ENCODE measurements around the gene NUMB. TPM values are rescaled to one million over a fixed set of nuclear protein-coding genes. Genes with fewer than 3 reads are reported as not detected.

NUMB gene
- polyA plus RNA-seq, 4 donors: 38.5 to 87.9 (median 55.4) TPM

DNA sequence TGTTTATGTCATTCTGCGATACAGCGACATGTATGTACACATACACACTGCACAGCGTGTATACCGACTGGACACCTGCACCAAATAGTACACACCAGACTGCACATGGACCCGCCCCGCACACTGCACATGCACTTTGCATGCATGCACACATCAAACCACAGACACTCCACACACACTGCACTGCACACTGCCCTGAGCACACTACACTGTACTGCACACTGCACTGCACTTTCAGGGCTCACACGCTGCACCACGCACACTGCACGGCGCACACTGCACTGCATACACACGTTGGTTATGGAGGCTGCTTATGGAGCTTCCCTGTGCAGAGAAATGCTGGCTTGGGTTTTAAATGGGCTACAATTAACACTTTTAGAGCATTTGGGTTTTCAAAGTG, 219.4 kb downstream of the NUMB start:
- WGBS, 3 donors: 77 to 80% (median 78%) methylated on average over 11 of the region's 11 CpGs
- no peaks in the 10 kb centered on the region for H3K9me3 ChIP-seq (ENCODE audit: control insufficient read depth in 2 of 2, insufficient read depth in 1 of 2, low read depth in 1 of 2, low read length in 1 of 2)
- peaks cover 0 to 62% (median 8%) of the 10 kb centered on the region in 3 donors for H3K4me1 ChIP-seq (ENCODE audit: control insufficient read depth in 3 of 3, insufficient read depth in 2 of 3, low read depth in 1 of 3, low read length in 2 of 3)
- FAIRE-seq: no peak
- peaks cover 3 to 7% (median 4%) of the 10 kb centered on the region in 3 donors for H3K27me3 ChIP-seq (ENCODE audit: control insufficient read depth in 3 of 3, insufficient read depth in 3 of 3, low read length in 3 of 3)
- H3K36me3 ChIP-seq (ENCODE audit: control insufficient read depth in 3 of 3, insufficient read depth in 2 of 3, low read depth in 1 of 3, low read length in 3 of 3): peaks cover 0 to 31% (median 0%) of the 10 kb centered on the region in 3 donors
- no peak for DNase-seq
- no peak overlapping the region for H3K27ac ChIP-seq (ENCODE audit: low read depth in 1 of 3, low read length in 2 of 3)
- peak overlapping the region in 1 of 3 donors; percentile 63 for H3K4me3 ChIP-seq (ENCODE audit: low read depth in 1 of 3, low read length in 3 of 3)

DNA sequence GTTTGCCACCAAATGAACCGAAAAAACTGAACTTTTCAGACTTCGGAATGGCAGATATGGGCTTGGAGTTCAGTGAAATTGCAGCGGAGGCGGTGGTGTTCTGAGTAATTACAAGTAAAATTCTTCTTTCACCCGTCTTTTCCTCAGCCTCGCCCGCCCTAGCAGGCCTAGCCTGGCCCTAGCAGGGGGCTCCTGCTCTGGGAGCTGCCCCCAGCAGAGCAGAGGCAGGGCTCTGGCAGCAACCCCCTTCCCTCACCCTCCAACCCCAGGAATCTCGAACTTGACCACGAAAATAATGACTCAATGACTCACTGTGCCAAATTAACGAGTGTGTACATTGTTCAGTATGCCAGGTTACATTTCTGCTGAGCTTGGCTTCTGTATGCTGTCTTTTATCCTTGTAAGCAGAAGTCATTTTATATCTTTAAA, 219.9 kb downstream of the NUMB start:
- Histone ChIP-seq H3K36me3 (ENCODE audit: control insufficient read depth in 3 of 3, insufficient read depth in 2 of 3, low read depth in 1 of 3, low read length in 3 of 3) (peaks cover 0 to 31% (median 0%) of the 10 kb centered on the region in 3 donors), H3K4me3 (ENCODE audit: low read depth in 1 of 3, low read length in 3 of 3) (peak overlapping the region in 2 of 3 donors; percentile 47 to 63), H3K4me1 (ENCODE audit: control insufficient read depth in 3 of 3, insufficient read depth in 2 of 3, low read depth in 1 of 3, low read length in 2 of 3) (peaks cover 0 to 64% (median 8%) of the 10 kb centered on the region in 3 donors), H3K9me3 (ENCODE audit: control insufficient read depth in 2 of 2, insufficient read depth in 1 of 2, low read depth in 1 of 2, low read length in 1 of 2) (no peaks in the 10 kb centered on the region), H3K27me3 (ENCODE audit: control insufficient read depth in 3 of 3, insufficient read depth in 3 of 3, low read length in 3 of 3) (peaks cover 3 to 7% (median 4%) of the 10 kb centered on the region in 3 donors), H3K27ac (ENCODE audit: low read depth in 1 of 3, low read length in 2 of 3) (peak overlapping the region in 1 of 3 donors; percentile 76)
- DNase-seq (peak; percentile 23 to 56), FAIRE-seq (no peak)
- WGBS, 3 donors: 11 to 23% (median 20%) methylated on average over 10 of the region's 10 CpGs

DNA sequence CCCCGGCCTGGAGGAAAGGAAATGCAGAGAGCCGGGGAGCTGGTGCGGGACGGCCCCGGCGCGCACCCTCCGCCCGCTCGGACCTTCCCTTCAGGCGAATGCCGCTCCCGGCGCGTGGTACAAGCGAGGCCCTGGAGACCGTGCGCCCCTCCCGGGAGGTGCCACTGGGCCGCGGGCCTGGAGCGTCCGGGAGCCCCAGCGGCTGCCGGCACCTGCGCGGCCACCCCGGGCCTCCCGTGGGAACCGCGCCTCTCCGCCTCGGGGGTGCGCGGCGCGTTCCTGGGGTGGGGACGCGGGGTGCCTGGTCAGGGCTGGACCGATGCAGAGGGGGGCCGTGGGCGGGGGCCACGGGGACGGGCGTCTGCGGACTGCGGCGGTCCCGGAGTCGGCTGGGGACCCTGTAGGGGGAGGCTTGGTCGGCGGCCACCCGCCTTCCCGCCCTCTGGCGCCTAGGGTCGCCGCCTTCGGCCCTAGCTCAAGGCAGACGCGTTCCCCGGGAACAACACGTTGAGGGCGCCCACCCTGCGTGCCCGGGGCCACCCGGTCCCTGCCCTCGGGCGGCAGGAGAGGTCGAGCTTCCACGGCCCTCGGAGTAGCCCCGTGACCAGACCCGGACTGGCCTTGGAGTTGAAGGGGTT, 220.4 kb downstream of the NUMB start:
- peak in 1 of 2 donors; percentile 65 for DNase-seq
- H3K27me3 ChIP-seq (ENCODE audit: control insufficient read depth in 3 of 3, insufficient read depth in 3 of 3, low read length in 3 of 3): peaks cover 3 to 5% (median 4%) of the 10 kb centered on the region in 3 donors
- peaks cover 0 to 64% (median 8%) of the 10 kb centered on the region in 3 donors for H3K4me1 ChIP-seq (ENCODE audit: control insufficient read depth in 3 of 3, insufficient read depth in 2 of 3, low read depth in 1 of 3, low read length in 2 of 3)
- 0 to 2% (median 2%) methylated on average over 51 to 73 of the region's 73 CpGs for WGBS, 3 donors
- H3K27ac ChIP-seq (ENCODE audit: low read depth in 1 of 3, low read length in 2 of 3): peak overlapping the region in 1 of 3 donors; percentile 76
- peaks cover 0 to 29% (median 0%) of the 10 kb centered on the region in 3 donors for H3K36me3 ChIP-seq (ENCODE audit: control insufficient read depth in 3 of 3, insufficient read depth in 2 of 3, low read depth in 1 of 3, low read length in 3 of 3)
- no peaks in the 10 kb centered on the region for H3K9me3 ChIP-seq (ENCODE audit: control insufficient read depth in 2 of 2, insufficient read depth in 1 of 2, low read depth in 1 of 2, low read length in 1 of 2)
- H3K4me3 ChIP-seq (ENCODE audit: low read depth in 1 of 3, low read length in 3 of 3): peak overlapping the region in 2 of 3 donors; percentile 47 to 63
- FAIRE-seq: no peak

DNA sequence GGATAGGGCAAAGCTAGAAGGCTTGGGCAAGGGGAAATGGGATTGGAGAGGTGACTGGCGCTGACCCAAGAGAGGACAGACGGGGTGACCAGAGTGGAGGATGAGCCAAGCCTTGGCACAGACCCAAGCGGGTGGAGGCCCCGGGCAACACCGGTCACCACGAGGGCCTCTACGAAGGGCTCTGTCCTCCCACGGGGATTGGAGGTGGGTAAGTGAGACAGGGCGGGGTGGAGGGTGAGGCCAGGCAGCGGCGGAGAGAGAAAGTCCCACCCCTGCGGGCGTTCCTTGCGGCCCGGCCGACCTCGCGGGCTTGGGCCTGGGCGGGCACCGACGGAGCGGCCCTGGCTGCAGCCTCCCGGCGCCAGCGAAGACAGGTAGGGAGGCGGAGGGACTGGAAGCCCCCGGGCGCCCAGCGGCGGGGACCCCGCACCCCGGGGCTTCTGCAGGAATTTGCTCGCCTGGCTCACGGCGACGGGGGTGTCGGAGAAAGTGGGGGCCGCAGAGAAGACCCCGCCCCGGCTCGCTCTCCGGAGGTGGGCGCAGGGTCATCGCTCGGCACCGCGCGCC, 221.0 kb downstream of the NUMB start, which contains the start of gene PAPLN:
Gene PAPLN, plus strand, starts transcription at position 288 of the 567 bp plus-strand sequence. CDS start 2,273 bp downstream, outside the sequence.
- Histone ChIP-seq H3K36me3 (ENCODE audit: control insufficient read depth in 3 of 3, insufficient read depth in 2 of 3, low read depth in 1 of 3, low read length in 3 of 3) (peaks cover 0 to 25% (median 0%) of the 10 kb centered on the region in 3 donors), H3K4me1 (ENCODE audit: control insufficient read depth in 3 of 3, insufficient read depth in 2 of 3, low read depth in 1 of 3, low read length in 2 of 3) (peaks cover 0 to 67% (median 8%) of the 10 kb centered on the region in 3 donors), H3K9me3 (ENCODE audit: control insufficient read depth in 2 of 2, insufficient read depth in 1 of 2, low read depth in 1 of 2, low read length in 1 of 2) (no peaks in the 10 kb centered on the region), H3K27ac (ENCODE audit: low read depth in 1 of 3, low read length in 2 of 3) (peak within 1 kb of the TSS in 1 of 3 donors; percentile 76), H3K4me3 (ENCODE audit: low read depth in 1 of 3, low read length in 3 of 3) (peak within 1 kb of the TSS in 2 of 3 donors; percentile 47 to 63), H3K27me3 (ENCODE audit: control insufficient read depth in 3 of 3, insufficient read depth in 3 of 3, low read length in 3 of 3) (peaks cover 3 to 5% (median 4%) of the 10 kb centered on the region in 3 donors)
- DNase-seq: peak; percentile 43 to 89
- no peak for FAIRE-seq
- WGBS, 3 donors: 4 to 5% (median 5%) methylated on average over 37 to 48 of the region's 48 CpGs

DNA sequence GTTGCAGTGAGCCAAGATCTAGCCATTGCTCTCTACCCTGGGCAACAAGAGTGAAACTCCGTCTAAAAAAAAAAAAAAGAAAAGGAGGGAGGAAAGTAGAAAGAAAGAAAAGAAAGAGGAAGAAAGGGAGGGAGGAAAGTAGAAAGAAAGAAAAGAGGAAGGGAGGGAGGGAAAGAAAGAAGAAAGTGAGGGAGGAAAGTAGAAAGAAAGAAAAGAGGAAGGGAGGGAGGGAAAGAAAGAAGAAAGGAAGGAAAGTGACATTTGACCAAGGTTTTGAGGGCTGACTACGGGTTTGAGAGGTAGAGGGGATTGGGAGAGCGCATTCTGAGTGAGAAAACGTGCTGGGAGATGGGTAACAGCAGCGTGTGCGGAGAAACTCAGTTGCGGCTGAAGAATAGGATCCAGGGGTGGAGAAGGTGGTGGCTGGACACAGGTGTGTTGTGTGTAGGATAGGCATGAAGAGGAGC, 221.6 kb downstream of the NUMB start:
- Histone ChIP-seq H3K4me1 (ENCODE audit: control insufficient read depth in 3 of 3, insufficient read depth in 2 of 3, low read depth in 1 of 3, low read length in 2 of 3) (peaks cover 0 to 71% (median 8%) of the 10 kb centered on the region in 3 donors), H3K36me3 (ENCODE audit: control insufficient read depth in 3 of 3, insufficient read depth in 2 of 3, low read depth in 1 of 3, low read length in 3 of 3) (peaks cover 0 to 20% (median 0%) of the 10 kb centered on the region in 3 donors), H3K27ac (ENCODE audit: low read depth in 1 of 3, low read length in 2 of 3) (peak overlapping the region in 1 of 3 donors; percentile 60), H3K27me3 (ENCODE audit: control insufficient read depth in 3 of 3, insufficient read depth in 3 of 3, low read length in 3 of 3) (peaks cover 3 to 5% (median 4%) of the 10 kb centered on the region in 3 donors), H3K9me3 (ENCODE audit: control insufficient read depth in 2 of 2, insufficient read depth in 1 of 2, low read depth in 1 of 2, low read length in 1 of 2) (no peaks in the 10 kb centered on the region), H3K4me3 (ENCODE audit: low read depth in 1 of 3, low read length in 3 of 3) (peak overlapping the region in 1 of 3 donors; percentile 63)
- WGBS, 3 donors: 68 to 81% (median 74%) methylated on average over 7 of the region's 7 CpGs
- DNase-seq: no peak
- no peak for FAIRE-seq

DNA sequence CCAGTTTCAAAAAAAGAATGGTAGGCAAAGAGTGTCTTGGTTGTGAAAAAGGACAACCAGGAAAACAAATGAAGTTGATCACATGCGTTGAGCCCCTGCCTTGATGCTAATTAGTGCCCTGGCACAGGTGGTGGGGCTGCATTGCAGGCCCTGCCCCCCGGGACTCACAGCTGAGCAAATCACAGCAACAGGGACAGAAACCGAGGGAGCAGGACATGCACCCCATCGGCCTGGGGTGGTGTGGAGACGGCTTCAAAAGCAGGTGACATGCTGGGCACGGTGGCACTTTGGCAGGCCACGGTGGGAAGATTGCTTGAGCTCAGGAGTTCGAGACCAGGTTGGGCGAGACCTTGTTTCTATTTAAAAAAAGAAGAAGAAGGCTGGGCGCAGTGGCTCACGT, 222.2 kb downstream of the NUMB start:
- Histone ChIP-seq H3K4me1 (ENCODE audit: control insufficient read depth in 3 of 3, insufficient read depth in 2 of 3, low read depth in 1 of 3, low read length in 2 of 3) (peaks cover 0 to 66% (median 8%) of the 10 kb centered on the region in 3 donors), H3K4me3 (ENCODE audit: low read depth in 1 of 3, low read length in 3 of 3) (no peak overlapping the region), H3K27ac (ENCODE audit: low read depth in 1 of 3, low read length in 2 of 3) (peak overlapping the region in 1 of 3 donors; percentile 60), H3K27me3 (ENCODE audit: control insufficient read depth in 3 of 3, insufficient read depth in 3 of 3, low read length in 3 of 3) (peaks cover 3 to 5% (median 4%) of the 10 kb centered on the region in 3 donors), H3K9me3 (ENCODE audit: control insufficient read depth in 2 of 2, insufficient read depth in 1 of 2, low read depth in 1 of 2, low read length in 1 of 2) (no peaks in the 10 kb centered on the region), H3K36me3 (ENCODE audit: control insufficient read depth in 3 of 3, insufficient read depth in 2 of 3, low read depth in 1 of 3, low read length in 3 of 3) (peaks cover 0 to 13% (median 0%) of the 10 kb centered on the region in 3 donors)
- DNase-seq: no peak
- FAIRE-seq: no peak
- 68 to 70% (median 69%) methylated on average over 11 of the region's 11 CpGs for WGBS, 3 donors

DNA sequence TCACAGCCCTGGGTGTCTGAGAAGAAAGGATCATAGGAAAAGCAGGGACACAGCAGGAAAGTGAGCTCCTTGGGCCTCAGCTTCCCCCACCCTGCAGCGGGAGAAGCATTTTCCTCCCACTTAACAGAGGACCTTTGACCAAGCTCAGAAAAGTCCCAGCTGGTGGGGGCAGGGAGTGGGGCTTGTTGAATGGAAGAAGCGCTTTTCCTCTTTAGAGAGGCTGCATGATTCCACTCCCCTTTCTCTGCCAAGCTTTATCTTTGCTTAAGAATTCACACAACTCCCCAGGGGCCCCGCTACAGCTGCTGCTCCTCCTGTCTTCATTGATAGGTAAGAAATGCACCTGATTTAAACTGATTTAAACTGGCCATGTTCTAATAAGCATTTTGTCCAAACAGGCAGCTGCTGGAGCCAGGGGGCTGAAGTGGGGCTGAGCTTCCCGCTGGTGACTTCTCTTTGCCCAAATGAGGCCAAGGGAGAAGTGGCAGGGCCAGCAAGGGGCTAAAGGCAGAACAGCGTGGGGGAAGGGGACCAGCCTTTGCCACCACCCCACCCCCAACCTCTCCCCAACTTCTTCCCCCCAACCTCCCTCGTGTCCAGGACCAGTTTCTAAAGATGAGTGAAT, 222.7 kb downstream of the NUMB start:
- DNase-seq (peak; percentile 53 to 92), FAIRE-seq (no peak)
- Histone ChIP-seq H3K4me3 (ENCODE audit: low read depth in 1 of 3, low read length in 3 of 3) (no peak overlapping the region), H3K9me3 (ENCODE audit: control insufficient read depth in 2 of 2, insufficient read depth in 1 of 2, low read depth in 1 of 2, low read length in 1 of 2) (no peaks in the 10 kb centered on the region), H3K36me3 (ENCODE audit: control insufficient read depth in 3 of 3, insufficient read depth in 2 of 3, low read depth in 1 of 3, low read length in 3 of 3) (peaks cover 0 to 8% (median 0%) of the 10 kb centered on the region in 3 donors), H3K27ac (ENCODE audit: low read depth in 1 of 3, low read length in 2 of 3) (peak overlapping the region in 1 of 3 donors; percentile 60), H3K27me3 (ENCODE audit: control insufficient read depth in 3 of 3, insufficient read depth in 3 of 3, low read length in 3 of 3) (peaks cover 3 to 5% (median 4%) of the 10 kb centered on the region in 3 donors), H3K4me1 (ENCODE audit: control insufficient read depth in 3 of 3, insufficient read depth in 2 of 3, low read depth in 1 of 3, low read length in 2 of 3) (peaks cover 0 to 61% (median 8%) of the 10 kb centered on the region in 3 donors)
- WGBS, 3 donors: 18 to 37% (median 33%) methylated on average over 6 of the region's 6 CpGs

Data from small intestine (tissue), 7 donors.